ENCODE measurements around the gene SEMA3E. TPM values are rescaled to one million over a fixed set of nuclear protein-coding genes. Genes with fewer than 3 reads are reported as not detected.

Gene SEMA3E
- 0.21 TPM in 1 of 2 replicates, not detected in the other for total RNA-seq (2011; cell fraction: chromatin; rRNA removed; ENCODE audit: low replicate concordance)
- total RNA-seq (2011; cell fraction: nucleolus; rRNA removed), result 0.17 and 0.26 TPM in 2 replicates
- 0.15 TPM in 1 of 2 replicates, not detected in the other for total RNA-seq (2011; cell fraction: nucleoplasm; rRNA removed)
- total RNA-seq (2014; rRNA removed) (0.08 and 1.4 TPM in 2 replicates), total RNA-seq (2014; rRNA removed; fragmentation: Illumina TruSeq; extraction: Trizol) (0.06 and 0.25 TPM in 2 replicates), total RNA-seq (2015; rRNA removed; fragmentation: Illumina TruSeq; extraction: Trizol) (0.14 TPM in 1 of 2 replicates, not detected in the other), total RNA-seq (2021) (0.04 TPM in 1 of 2 replicates, not detected in the other), polyA plus RNA-seq (2011; rRNA removed) (0.08 TPM in 1 of 2 replicates, not detected in the other), polyA plus RNA-seq (2014; fragmentation: Illumina TruSeq; extraction: Trizol) (0.01 and 0.07 TPM in 2 replicates), polyA plus RNA-seq (2014; fragmentation: Nextera tagmentation; extraction: Ambion mirVana) (under 1 TPM; 0.08 to 0.20 TPM), polyA plus RNA-seq (2014; rRNA removed) (not detected in 2 replicates), polyA minus RNA-seq (2011; rRNA and poly(A)+ RNA removed) (0.35 TPM in 1 of 2 replicates, not detected in the other), Bru-seq, nascent RNA (percentile 18 among the genes with signal in this experiment), BruChase-seq, experiment 1, labeled RNA remaining after a 2-hour chase (percentile 18 among the genes with signal in this experiment), BruChase-seq, experiment 2, labeled RNA remaining after a 6-hour chase (percentile 15 among the genes with signal in this experiment)
- 0.10 TPM in 1 of 2 replicates, not detected in the other for polyA plus RNA-seq (2011; cell fraction: cytosol; rRNA removed)
- polyA plus RNA-seq (2011; cell fraction: nucleus; rRNA removed), result 0.01 and 0.03 TPM in 2 replicates
- 0.06 and 0.18 TPM in 2 replicates for polyA plus RNA-seq (2012)
- not detected in 2 replicates for polyA minus RNA-seq (2011; cell fraction: cytosol; rRNA and poly(A)+ RNA removed)
- polyA minus RNA-seq (2011; cell fraction: nucleus; rRNA and poly(A)+ RNA removed), result 1.1 TPM in 1 of 2 replicates, not detected in the other
- long read RNA-seq, experiment 1, result 0 reads
- long read RNA-seq, experiment 2, result 0 reads
- long read RNA-seq, experiment 3, result 0 reads

GRCh38 chr7:83648464-83649241 is at the start of gene SEMA3E:
TSS of gene SEMA3E (minus strand) at chr7:83649139.
- Histone ChIP-seq H4K20me1 (replicated peaks; ENCODE audit: control insufficient read depth, insufficient read depth, low read length) (no peaks in the 10 kb centered on the region), H3K9ac (ENCODE audit: insufficient read depth in 1 of 2, low read depth in 2 of 2, low read length in 2 of 2) (no peak within 1 kb of the TSS), H3K27ac (ENCODE audit: extremely low read depth, low read depth, low read length) (no peak within 1 kb of the TSS), H3K4me1 (replicated peaks in 1 of 2; ENCODE audit: control insufficient read depth in 2 of 2, insufficient read depth in 2 of 2, low read length in 2 of 2) (no peaks in the 10 kb centered on the region), H3K9me1 (ENCODE audit: control insufficient read depth, insufficient read depth, low read length) (no peaks in the 10 kb centered on the region), H3K27me3 (ENCODE audit: control insufficient read depth in 2 of 2, insufficient read depth in 2 of 2, low read length in 2 of 2) (no peaks in the 10 kb centered on the region), H3K4me2 (ENCODE audit: insufficient read depth, low read length) (no peak within 1 kb of the TSS), H3K79me2 (ENCODE audit: control insufficient read depth, insufficient read depth, low read length) (no peaks in the 10 kb centered on the region), H3K4me3 (no peak within 1 kb of the TSS), H3K36me3 (ENCODE audit: control insufficient read depth, insufficient read depth, low read length) (no peaks in the 10 kb centered on the region), H2AFZ (ENCODE audit: low read depth, low read length) (no peak within 1 kb of the TSS), H3K9me3 (replicated peaks; ENCODE audit: control insufficient read depth, insufficient read depth, low read depth, low read length) (no peaks in the 10 kb centered on the region)
- DNase-seq (ENCODE audit: extremely low read depth in 1 of 4, low spot score in 3 of 4) (peak in 1 of 4 experiments; percentile 2), ATAC-seq (no peak), FAIRE-seq (no peak)
- ChIA-PET CTCF (ENCODE audit: low intra/inter-chr PET ratio) (no interaction called here), POLR2A (no interaction called here)
- in situ Hi-C loops (cut with MboI), result no loop called here
- BruUV-seq (replicated peaks), result no TSS peak
- intact Hi-C loops (cut with micrococcal nuclease), result no loop called here
- under 1% methylated on average over 23 of the region's 25 CpGs for WGBS (ENCODE audit: insufficient coverage, low coverage, missing lambda C conversion rate)
- TF ChIP-seq CHD7 (IDR thresholded peaks at IDR 0.05; ENCODE audit: low read depth, low read length), result no peak
- no peak for TF ChIP-seq SNIP1 (IDR thresholded peaks at IDR 0.05; ENCODE audit: low read depth)
